Measurements from ENCODE around the gene ADRA2B.

DNA sequence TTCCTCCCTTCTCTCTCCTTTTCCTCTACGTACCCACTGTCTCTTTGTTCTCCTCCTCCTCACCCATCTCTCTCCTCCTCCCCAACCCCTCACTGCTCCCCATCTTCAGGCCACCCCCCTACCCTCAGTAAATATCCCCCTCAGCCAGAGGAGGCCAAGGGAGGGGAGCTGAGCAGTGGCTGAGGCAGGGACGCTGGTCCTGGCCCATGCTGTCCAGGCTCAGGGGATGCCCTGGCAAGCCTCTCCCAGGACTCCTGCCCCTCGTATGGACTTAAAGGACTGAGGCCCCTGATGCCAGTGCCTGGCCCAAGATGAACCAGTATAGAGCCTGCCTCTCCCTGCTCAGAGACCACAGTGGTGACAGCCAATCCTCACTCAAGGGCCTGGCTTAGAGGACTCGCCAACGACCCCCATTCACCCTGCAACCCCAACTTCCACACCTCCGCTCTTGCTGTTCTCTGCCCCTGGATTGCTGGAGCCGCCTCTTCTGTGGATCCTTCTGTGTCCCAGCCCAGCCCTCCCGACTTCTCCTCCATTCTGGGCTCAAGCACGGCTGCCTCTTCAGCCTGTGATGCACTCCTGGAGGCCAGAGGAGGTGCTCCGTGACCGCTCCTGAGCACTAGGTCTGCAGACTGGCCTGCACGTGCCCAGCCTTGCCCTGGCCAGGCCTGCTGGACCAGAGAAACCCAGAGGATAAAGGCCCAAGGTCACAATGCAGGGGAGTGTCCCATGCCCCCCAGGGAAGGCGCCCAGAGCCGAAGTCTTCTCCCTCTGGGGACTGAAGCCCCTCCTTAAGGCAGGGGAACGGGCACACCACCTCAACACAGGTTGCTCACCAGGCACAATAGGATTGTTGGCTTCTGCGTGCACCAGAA, 38.4 kb upstream of the ADRA2B start:
- TF ChIP-seq POLR2A (IDR thresholded peaks at IDR 0.05; ENCODE audit: low read length) (no peak), GATA1 (IDR thresholded peaks at IDR 0.05; ENCODE audit: low read depth, low read length) (no peak)

All from erythroblast (primary cell).